HG02970 (cell line): ENCODE measurements around the gene ATG9B.
"Not testable (repeated sequence)": the region's sequence is repeated elsewhere in the genome, so short reads cannot be mapped to it uniquely, and the experiment has no call there.

ENCODE experiments used
- ATAC-seq: cut with Tn5 transposase; IDR thresholded peaks from one replicate; pipeline ENCODE4 v1.9.1; 2021; ENCODE audit warnings: mild to moderate bottlenecking, moderate library complexity, moderate number of reproducible peaks; ENCODE audit not compliant: unreplicated experiment, low FRiP score

ATG9B gene

GRCh38 chr7:151059367-151060112 is 35.2 kb upstream of the ATG9B start, which contains the start of gene SLC4A2:
SLC4A2 (plus strand) TSS chr7:151059589; CDS start chr7:151061988, 2,399 bp downstream.
- peak; percentile 39 for ATAC-seq

DNA sequence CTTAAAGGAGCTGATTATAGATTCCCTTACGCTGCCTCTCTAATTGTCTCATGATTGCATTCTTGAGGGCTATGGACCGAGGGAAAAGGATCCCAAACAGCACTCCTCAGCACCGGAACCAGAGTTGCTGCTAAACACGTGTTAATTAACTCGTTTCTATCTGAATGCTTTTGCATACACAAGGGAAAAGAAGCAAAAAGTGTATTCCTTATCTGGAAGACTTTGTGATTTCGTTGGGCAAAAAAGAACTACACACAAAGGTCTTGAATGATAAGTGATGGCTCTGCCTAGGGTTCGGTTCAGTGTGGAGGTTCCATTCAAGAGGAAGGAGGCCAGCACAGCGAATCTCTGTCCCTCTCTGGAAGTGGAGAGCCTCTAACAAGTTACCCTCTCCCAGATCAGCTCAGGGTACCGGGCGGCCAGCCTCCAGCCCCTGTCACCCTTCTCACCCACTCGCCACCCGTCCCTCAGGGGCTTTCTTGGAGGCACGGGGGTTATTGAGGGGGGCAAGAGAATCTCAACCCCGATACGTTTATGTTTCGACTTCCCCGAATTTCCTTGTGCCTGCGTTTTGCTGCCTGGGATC is 34.6 kb upstream of the ATG9B start:
- ATAC-seq = no peak

GRCh38 chr7:151057989-151058780 is 33.9 kb upstream of the ATG9B start:
- ATAC-seq = peak; percentile 84

DNA sequence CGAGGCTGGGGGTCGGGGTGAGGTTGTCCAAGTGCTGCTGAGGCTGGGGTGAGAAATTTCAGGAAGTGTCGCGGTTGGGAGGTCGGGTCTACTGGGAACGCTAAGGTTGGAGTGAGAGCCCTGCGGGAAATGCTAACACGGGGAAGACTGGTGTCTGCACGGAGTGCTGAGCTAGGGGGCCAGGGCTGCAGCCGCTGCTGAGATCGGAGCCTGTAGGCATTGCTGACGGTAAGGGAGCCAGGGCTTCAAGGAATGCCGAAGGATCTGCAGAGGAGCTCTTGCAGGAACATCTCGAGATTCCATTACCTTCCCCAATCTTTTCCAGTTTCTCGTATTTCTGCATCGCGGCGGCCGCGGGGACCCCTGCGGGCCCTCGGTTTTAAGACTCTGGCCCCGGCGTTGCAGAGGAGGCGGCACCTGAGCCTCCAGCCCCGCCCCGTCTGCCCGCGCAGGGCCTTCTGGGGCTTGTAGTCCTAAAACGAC is 33.3 kb upstream of the ATG9B start, which contains the start of gene CDK5:
CDK5 (minus strand) TSS at position 392 of the 483 bp plus-strand sequence; CDS start at position 343, 49 bp downstream.
- ATAC-seq = peak; percentile 4

- no peak for ATAC-seq
These were observed 32.6 kb upstream of the ATG9B start for GRCh38 chr7:151056666-151057505.

DNA sequence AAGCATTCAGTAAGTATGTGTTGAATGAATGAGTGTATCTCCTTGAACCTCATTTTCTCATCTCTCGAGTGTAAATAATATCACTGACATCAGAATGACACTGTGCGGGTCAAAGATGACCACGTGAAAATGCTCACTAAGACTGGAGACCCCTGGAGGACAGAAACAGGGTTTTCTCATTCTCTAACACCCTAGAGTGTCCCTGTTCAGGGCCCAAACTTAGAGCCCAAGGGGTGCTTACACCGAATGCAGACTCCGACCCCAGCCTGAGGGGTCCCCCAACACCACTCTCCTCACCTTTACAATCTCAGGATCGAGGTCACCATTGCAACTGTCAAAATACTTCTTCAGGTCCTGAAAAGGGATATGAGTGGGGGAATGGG is 32.0 kb upstream of the ATG9B start:
- no peak for ATAC-seq

GRCh38 chr7:151053751-151054150 is 29.5 kb upstream of the ATG9B start:
- ATAC-seq = no peak

GRCh38 chr7:151053096-151053495 is 28.8 kb upstream of the ATG9B start:
- no peak for ATAC-seq

DNA sequence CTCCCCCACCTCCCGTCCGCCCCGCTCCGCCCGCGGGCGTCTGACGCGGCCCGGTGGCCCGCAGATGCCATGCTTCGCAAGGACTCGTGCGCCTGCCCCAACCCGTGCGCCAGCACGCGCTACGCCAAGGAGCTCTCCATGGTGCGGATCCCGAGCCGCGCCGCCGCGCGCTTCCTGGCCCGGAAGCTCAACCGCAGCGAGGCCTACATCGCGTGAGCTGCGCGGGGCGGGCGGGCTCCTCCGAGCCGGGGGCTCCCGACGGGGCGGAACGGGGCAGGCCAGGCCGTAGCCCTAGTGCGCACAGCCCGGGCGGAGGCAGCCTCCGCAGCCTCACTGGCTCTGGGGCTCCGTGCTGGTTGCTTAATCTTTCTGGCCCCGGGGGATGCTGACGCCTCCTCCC is 26.8 kb upstream of the ATG9B start:
- no peak for ATAC-seq

DNA sequence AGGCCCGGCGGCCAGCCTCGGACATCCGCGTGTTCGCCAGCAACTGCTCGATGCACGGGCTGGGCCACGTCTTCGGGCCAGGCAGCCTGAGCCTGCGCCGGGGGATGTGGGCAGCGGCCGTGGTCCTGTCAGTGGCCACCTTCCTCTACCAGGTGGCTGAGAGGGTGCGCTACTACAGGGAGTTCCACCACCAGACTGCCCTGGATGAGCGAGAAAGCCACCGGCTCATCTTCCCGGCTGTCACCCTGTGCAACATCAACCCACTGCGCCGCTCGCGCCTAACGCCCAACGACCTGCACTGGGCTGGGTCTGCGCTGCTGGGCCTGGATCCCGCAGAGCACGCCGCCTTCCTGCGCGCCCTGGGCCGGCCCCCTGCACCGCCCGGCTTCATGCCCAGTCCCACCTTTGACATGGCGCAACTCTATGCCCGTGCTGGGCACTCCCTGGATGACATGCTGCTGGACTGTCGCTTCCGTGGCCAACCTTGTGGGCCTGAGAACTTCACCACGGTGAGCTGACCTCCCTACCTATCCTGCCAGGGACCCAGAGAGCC is 24.7 kb upstream of the ATG9B start:
- no peak for ATAC-seq

GRCh38 chr7:151047976-151048815 is 23.9 kb upstream of the ATG9B start, which contains the start of gene ASIC3:
ASIC3 (plus strand) TSS chr7:151048531; CDS start chr7:151048886, 355 bp downstream.
- no peak for ATAC-seq

- ATAC-seq = no peak
These were observed 22.6 kb upstream of the ATG9B start for GRCh38 chr7:151046603-151047573.

DNA sequence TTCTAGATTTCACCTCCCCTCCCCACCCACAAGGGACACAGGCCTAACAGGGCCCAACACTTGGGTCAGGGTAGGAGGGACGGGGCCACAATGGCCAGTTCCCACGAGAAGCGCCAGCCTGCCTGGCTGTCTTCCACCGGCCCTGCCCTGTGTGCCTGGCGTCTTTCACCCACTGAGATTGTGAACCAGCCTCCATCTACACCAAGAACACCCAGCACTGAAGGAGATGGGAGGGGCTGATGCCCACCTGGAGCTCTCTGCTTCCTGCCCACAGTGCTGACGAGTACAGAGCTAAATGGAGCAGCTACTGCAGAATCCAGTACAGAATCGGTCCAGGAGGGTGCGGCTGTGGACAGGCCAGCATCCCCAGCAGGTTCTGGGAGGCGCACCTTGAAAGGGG is 21.7 kb upstream of the ATG9B start:
- ATAC-seq = no peak

- no peak for ATAC-seq
These were observed 21.0 kb upstream of the ATG9B start for GRCh38 chr7:151045262-151045661.

DNA sequence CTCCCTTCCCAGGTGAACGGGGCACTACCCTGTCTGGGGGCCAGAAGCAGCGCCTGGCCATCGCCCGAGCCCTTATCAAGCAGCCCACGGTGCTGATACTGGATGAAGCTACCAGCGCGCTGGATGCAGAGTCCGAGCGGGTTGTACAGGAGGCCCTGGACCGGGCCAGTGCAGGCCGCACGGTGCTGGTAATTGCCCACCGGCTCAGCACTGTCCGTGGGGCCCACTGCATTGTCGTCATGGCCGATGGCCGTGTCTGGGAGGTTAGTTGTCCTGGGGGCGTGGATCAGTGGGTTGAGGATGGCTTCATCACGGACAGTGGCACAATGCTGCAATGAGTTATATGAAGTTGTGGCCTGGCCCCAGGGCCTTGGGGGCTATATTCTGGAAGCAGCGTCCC is 19.7 kb upstream of the ATG9B start:
- no peak for ATAC-seq

GRCh38 chr7:151043449-151043848 is 19.2 kb upstream of the ATG9B start:
- ATAC-seq = not testable (repeated sequence)

DNA sequence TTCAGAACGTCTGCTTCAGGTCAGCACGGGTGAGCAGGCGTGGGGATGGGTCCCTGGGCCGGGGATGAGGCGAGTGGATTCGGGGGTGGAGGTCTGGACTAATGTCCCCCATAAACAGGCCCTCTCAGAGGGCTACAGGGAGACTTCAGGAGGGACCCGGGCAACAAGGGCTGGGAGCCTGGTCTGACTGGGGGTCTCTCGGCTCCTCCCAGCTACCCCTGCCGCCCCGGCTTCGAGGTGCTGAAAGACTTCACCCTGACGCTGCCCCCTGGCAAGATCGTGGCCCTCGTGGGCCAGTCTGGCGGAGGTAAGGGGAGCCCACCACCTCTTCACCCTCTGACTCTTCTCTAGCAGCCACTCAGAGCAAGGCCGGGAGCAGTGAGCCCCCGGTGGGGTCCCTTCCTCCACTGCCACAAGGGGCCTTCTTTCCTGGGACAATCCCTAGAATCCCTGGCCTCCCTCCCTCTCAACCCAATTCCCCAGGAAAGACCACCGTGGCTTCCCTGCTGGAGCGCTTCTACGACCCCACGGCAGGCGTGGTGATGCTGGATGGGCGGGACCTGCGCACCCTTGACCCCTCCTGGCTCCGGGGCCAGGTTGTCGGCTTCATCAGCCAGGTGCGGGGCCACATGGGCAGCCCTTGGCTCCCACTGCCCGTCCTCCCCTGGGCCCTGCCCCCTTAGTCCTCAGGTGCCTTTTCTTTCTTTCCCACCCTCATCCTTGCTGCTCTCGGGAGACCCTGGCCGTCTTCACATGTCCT is 16.5 kb upstream of the ATG9B start:
- ATAC-seq = no peak
